NCI-H2107 treated with DMSO at 0.1 percent for 48 hours (cell line): ENCODE measurements around the gene UBXN10.

Experiments used
- DNase-seq: peaks from one replicate; lab custom pipeline; 2025; ENCODE audit not compliant: unreplicated experiment; lab: John Stamatoyannopoulos, UW

The UBXN10 gene

DNA sequence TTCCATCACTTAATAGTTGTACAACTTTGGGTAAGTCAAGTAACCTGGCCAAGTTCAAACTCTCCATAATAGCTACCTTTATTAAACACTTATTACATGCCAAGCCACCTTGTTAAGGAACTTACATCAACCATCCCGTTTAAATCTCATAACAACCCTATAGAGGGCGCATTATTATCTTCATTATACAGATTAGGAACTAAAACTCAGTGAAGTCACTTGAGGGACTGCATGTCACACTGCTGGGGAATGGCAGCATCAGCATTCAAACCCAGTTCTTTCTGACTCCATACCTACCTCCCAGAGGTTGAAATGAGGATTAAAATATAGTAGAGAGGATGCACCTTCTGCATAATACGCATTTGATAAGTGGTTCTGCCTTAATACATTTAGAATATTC, 47.5 kb downstream of the UBXN10 start:
- no peak for DNase-seq

- no peak for DNase-seq
These were observed 48.0 kb downstream of the UBXN10 start for GRCh38 chr1:20233866-20234265.

- DNase-seq, result no peak
These were observed 49.1 kb downstream of the UBXN10 start for GRCh38 chr1:20234788-20235535.

DNA sequence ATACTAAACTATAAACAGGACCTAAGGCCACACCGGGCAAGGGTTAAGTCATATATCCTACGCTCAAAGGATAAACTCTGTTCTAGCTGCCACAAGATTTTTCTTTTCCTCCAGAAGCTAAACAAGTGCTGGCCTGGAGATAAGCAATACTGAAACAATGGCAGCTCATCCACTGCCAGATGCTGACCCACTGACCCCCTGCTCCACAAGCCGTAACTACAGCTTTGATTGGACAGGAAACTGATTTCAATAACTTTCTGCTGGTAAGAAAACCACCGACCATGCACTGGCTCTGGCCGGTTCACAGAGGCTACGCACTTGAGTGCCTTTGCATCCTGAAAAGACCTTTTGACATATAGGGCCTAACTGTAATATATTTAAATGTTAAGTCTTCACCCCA, 51.8 kb downstream of the UBXN10 start:
- no peak for DNase-seq

- no peak for DNase-seq
These were observed 54.1 kb downstream of the UBXN10 start for GRCh38 chr1:20240012-20240411.

DNA sequence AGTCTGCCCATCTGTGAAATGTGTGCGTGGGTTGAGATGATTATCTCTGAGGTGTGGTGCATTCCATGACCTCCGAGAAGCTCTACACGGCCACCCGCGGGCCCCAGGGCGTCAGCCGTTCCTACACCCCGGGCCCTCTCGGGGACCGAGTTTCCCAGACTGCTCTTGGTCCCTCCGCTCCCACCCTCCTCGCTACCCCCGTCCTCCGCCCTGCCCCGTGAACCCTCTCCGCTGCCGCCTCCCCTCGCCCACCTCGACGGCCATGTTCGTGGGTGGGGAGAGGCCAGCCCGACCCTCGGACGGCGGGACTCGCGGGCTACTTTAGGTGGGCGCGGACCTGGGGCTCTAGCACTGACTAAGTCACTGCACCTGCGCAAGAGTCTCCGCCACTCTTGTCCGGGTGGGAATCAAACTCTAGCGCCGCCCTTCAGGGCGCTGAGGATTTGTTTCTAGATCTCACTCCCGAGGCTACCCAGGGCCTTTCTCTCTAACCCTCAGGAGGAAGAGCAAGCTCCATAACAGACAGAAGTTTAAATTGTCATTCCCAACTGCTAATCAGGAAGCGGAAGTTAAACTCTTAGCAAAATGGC, 57.1 kb downstream of the UBXN10 start:
- DNase-seq, result no peak
